ENCODE data around the gene TRIM13.

- TF ChIP-seq POLR2A (IDR thresholded peaks at IDR 0.05): no peak
- TF ChIP-seq, protein P1, sequence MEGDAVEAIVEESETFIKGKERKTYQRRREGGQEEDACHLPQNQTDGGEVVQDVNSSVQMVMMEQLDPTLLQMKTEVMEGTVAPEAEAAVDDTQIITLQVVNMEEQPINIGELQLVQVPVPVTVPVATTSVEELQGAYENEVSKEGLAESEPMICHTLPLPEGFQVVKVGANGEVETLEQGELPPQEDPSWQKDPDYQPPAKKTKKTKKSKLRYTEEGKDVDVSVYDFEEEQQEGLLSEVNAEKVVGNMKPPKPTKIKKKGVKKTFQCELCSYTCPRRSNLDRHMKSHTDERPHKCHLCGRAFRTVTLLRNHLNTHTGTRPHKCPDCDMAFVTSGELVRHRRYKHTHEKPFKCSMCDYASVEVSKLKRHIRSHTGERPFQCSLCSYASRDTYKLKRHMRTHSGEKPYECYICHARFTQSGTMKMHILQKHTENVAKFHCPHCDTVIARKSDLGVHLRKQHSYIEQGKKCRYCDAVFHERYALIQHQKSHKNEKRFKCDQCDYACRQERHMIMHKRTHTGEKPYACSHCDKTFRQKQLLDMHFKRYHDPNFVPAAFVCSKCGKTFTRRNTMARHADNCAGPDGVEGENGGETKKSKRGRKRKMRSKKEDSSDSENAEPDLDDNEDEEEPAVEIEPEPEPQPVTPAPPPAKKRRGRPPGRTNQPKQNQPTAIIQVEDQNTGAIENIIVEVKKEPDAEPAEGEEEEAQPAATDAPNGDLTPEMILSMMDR (IDR thresholded peaks at IDR 0.05): no peak
Measured at GRCh38 chr13:49986471-49986870, 10.4 kb upstream of the TRIM13 start.
